Nephron (organoid): ENCODE data around the gene PFKFB1.

Experiments
- H3K27ac Mint-ChIP-seq, 3 experiments: 2 replicates each; pipeline ENCODE4 v1.8.0; 2020; ENCODE audit warnings: mixed read lengths in 3 of 3, mild to moderate bottlenecking in 2 of 3, moderate library complexity in 1 of 3
- H3K27me3 Mint-ChIP-seq: 2 replicates; pipeline ENCODE4 v1.8.0; 2021; ENCODE audit warnings: low read depth, mild to moderate bottlenecking, moderate library complexity, mixed read lengths
- H3K36me3 Mint-ChIP-seq: 2 replicates; pipeline ENCODE4 v1.8.0; 2020; ENCODE audit warnings: low read depth, mixed read lengths
- H3K4me1 Mint-ChIP-seq: 2 replicates; pipeline ENCODE4 v1.8.0; 2020; ENCODE audit warnings: mixed read lengths
- H3K4me3 Mint-ChIP-seq, 3 experiments: 2 replicates each; pipeline ENCODE4 v1.8.0; 2020; ENCODE audit warnings: mild to moderate bottlenecking in 3 of 3, mixed read lengths in 3 of 3, moderate library complexity in 2 of 3
- H3K9me3 Mint-ChIP-seq: 2 replicates; pipeline ENCODE4 v1.8.0; 2020; ENCODE audit warnings: mixed read lengths
- TF ChIP-seq, protein P1 (sequence below), 3 experiments: fragments of 200-600 bp; sonication (generic); IDR thresholded peaks; one replicate each; pipeline ENCODE4 v1.5.0; 2021; ENCODE audit warnings: antibody characterized with exemption in 3 of 3; ENCODE audit not compliant: unreplicated experiment in 3 of 3

PFKFB1 gene

GRCh38 chrX:54921427-54922021 is 72.5 kb downstream of the PFKFB1 start:
- H3K4me3 Mint-ChIP-seq = peak overlapping the region; percentile 90 to 99 (median 96)
- H3K36me3 Mint-ChIP-seq = peaks cover 24% of the 10 kb centered on the region
- no peaks in the 10 kb centered on the region for H3K27me3 Mint-ChIP-seq
- TF ChIP-seq, protein P1, sequence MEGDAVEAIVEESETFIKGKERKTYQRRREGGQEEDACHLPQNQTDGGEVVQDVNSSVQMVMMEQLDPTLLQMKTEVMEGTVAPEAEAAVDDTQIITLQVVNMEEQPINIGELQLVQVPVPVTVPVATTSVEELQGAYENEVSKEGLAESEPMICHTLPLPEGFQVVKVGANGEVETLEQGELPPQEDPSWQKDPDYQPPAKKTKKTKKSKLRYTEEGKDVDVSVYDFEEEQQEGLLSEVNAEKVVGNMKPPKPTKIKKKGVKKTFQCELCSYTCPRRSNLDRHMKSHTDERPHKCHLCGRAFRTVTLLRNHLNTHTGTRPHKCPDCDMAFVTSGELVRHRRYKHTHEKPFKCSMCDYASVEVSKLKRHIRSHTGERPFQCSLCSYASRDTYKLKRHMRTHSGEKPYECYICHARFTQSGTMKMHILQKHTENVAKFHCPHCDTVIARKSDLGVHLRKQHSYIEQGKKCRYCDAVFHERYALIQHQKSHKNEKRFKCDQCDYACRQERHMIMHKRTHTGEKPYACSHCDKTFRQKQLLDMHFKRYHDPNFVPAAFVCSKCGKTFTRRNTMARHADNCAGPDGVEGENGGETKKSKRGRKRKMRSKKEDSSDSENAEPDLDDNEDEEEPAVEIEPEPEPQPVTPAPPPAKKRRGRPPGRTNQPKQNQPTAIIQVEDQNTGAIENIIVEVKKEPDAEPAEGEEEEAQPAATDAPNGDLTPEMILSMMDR (IDR thresholded peaks at IDR 0.05; ENCODE audit: unreplicated experiment in 3 of 3) = no peak
- peak overlapping the region; percentile 81 to 96 (median 86) for H3K27ac Mint-ChIP-seq
- peaks cover 16% of the 10 kb centered on the region for H3K4me1 Mint-ChIP-seq
- peaks cover 13% of the 10 kb centered on the region for H3K9me3 Mint-ChIP-seq

GRCh38 chrX:54920610-54921426 is 73.2 kb downstream of the PFKFB1 start, which contains the start of gene TRO:
Gene TRO (plus strand): TSS chrX:54920824. CDS start chrX:54922247, 1,423 bp downstream.
- Mint-ChIP-seq H3K4me3 (peak within 1 kb of the TSS; percentile 90 to 99 (median 96)), H3K27me3 (no peaks in the 10 kb centered on the region), H3K36me3 (peaks cover 17% of the 10 kb centered on the region), H3K9me3 (peaks cover 14% of the 10 kb centered on the region), H3K4me1 (peaks cover 16% of the 10 kb centered on the region), H3K27ac (peak within 1 kb of the TSS; percentile 81 to 96 (median 86))
- TF ChIP-seq, protein P1 (IDR thresholded peaks at IDR 0.05; ENCODE audit: unreplicated experiment in 3 of 3) = peak; percentile 32 to 47 (median 35)

DNA sequence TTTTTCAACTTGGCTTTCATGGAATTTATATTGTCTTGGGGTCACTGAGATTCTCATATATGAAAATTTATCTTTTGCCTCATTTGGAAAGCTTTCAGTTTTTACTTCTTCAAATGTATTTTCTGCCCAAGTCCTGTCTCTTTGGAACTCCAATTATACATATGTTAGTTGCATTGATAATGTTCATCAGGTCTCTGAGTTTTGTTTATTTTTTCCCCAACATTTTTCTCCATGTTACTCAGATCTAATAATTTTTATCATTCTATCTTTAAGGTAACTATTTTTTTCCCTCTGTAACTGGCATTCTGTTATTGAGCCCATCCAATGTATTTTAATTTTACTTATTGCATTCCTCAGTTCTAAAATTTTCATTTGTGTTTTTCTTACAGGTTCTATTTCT is 84.0 kb downstream of the PFKFB1 start:
- Mint-ChIP-seq H3K4me1 (no peaks in the 10 kb centered on the region), H3K9me3 (peaks cover 39% of the 10 kb centered on the region), H3K27ac (no peak overlapping the region), H3K4me3 (no peak overlapping the region), H3K27me3 (no peaks in the 10 kb centered on the region), H3K36me3 (no peaks in the 10 kb centered on the region)
- TF ChIP-seq, protein P1 (IDR thresholded peaks at IDR 0.05; ENCODE audit: unreplicated experiment in 3 of 3) = no peak

GRCh38 chrX:54894159-54894558 is 99.8 kb downstream of the PFKFB1 start:
- Mint-ChIP-seq H3K27me3 (no peaks in the 10 kb centered on the region), H3K4me3 (no peak overlapping the region), H3K27ac (no peak overlapping the region), H3K9me3 (peaks cover 44% of the 10 kb centered on the region), H3K4me1 (no peaks in the 10 kb centered on the region), H3K36me3 (peaks cover 4% of the 10 kb centered on the region)
- TF ChIP-seq, protein P1 (IDR thresholded peaks at IDR 0.05; ENCODE audit: unreplicated experiment in 3 of 3) = no peak

DNA sequence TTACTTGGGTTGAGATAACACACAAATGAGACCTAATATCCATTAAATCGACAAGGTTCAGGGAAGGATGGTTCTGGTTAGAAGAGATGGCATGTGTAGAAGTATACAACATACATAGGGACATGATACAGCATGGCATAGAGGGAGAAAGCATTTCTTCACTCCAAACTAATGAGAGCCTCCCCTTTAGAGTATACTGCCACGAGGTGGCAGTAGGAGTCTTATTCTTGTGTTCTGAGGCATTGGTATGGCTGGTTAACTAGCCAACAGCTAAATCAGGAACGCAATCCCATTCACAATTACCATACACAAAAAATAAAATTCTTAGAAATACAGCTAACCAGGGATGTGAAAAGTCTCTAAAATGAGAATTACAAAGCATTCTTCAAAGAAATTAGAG is 102.4 kb downstream of the PFKFB1 start:
- Mint-ChIP-seq H3K4me1 (no peaks in the 10 kb centered on the region), H3K9me3 (peaks cover 54% of the 10 kb centered on the region), H3K27me3 (no peaks in the 10 kb centered on the region), H3K4me3 (no peak overlapping the region), H3K36me3 (peaks cover 4% of the 10 kb centered on the region), H3K27ac (no peak overlapping the region)
- TF ChIP-seq, protein P1 (IDR thresholded peaks at IDR 0.05; ENCODE audit: unreplicated experiment in 3 of 3) = peak in 1 of 3 experiments; percentile 28
